Epithelial cell of prostate (primary cell): ENCODE measurements around the gene KRT75.
A peak's percentile ranks its signal among the peaks of the same experiment; 100 is the strongest.
"Not testable (repeated sequence)": the region's sequence is repeated elsewhere in the genome, so short reads cannot be mapped to it uniquely, and the experiment has no call there.

Experiments used
- DNase-seq: peaks from one replicate; pipeline ENCODE4 v3.0.0-alpha.2; 2011; ENCODE audit warnings: low read depth, low spot score
- H3K27ac ChIP-seq: fragments of 450-650 bp; 2 replicates; pipeline ENCODE4 v1.5.1; 2017; ENCODE audit warnings: mild to moderate bottlenecking

The KRT75 gene

DNA sequence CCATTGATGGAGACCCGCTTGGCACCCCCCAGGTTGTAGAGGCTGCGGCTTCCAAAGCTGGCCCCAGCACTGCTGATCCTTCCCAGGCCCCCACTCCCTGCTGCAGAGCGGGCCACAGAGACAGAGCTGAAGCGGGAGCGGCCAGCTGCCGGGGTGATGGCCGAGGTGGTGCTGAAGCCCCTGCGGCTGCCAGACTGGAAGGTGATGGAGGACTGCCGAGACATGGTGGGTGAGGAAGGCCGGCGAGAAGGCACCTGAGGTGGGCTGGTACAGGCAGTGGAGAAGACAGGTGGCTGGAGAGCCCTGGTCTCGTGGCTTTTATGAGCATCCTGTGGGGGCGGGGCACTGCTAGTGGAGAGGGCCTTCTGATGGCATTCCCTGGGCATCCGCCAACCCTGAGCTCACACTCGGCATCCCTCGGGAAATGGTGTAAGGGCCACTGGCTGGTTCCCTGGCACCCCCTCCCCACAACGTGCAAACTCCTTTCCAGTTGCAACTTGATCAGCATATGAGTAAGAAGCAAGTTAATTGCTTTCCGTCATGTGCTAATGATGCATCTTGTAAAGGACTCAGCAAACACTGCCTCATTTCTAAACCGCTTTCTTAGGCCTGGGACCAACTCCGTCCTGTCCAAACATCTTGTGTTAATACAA is at the start of gene KRT75:
TSS of gene KRT75 (minus strand) at position 291 of the 653 bp plus-strand sequence. CDS start at position 224, 67 bp downstream.
- peak; percentile 96 for DNase-seq

DNA sequence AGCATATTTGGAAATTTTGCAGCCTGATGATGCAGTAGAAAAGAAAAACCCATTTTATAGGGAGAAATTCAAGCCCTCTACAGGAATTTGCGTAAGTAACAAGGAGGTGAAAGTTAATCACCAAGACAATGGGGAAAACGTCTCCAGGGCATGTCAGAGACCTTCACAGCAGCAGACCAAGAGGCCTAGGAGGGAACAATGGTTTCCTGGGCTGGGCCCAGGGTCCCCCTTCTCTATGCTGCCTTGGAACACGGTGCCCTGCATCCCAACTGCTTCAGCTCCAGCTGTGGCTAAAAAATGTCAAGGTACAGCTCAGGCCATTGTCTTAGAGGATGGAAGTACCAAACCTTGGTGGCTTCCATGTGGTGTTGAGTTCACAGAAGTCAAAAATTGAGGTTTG is 45.9 kb upstream of the KRT75 start:
- no peak for DNase-seq
- H3K27ac ChIP-seq: no peak overlapping the region

More for the DNA sequence above, at the start of gene KRT75:
- H3K27ac ChIP-seq: peak within 1 kb of the TSS; percentile 99

DNA sequence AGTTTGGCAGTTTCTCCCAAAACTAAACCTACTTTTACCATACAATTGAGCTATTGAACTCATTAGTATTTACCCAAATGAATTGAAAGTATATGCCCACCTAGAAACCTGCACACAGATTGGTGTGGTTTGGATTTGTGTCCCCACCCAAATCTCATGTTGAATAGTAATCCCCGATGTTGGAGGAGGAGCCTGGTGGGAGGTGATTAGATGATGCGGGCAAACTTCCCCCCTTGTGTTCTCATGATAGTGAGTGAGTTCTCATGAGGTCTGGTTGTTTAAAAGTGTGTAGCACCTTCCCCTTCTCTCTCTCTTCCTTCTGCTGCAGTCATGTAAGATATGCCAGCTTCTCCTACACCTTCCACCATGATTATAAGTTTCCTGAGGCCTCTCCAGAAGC is 43.5 kb upstream of the KRT75 start:
- no peak overlapping the region for H3K27ac ChIP-seq
- no peak for DNase-seq

DNA sequence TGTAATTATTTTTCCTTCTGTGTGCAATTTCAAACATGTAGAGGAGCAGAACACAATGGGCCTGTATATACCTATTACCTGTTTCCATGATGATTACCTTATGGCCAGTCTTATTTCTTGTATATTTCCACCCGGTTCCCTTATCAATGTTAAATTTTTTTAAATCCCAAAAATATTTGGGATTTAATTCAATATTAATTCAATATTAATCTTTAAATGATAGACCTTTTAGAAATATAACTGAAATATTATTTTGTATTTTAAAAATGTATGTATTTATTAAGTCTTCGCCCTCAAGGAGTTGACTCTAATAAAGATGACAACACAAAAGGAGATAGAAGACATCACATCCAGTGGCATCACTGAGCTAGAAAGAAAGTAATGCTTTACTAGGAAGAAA is 40.0 kb upstream of the KRT75 start:
- H3K27ac ChIP-seq: peak overlapping the region; percentile 43
- no peak for DNase-seq

DNA sequence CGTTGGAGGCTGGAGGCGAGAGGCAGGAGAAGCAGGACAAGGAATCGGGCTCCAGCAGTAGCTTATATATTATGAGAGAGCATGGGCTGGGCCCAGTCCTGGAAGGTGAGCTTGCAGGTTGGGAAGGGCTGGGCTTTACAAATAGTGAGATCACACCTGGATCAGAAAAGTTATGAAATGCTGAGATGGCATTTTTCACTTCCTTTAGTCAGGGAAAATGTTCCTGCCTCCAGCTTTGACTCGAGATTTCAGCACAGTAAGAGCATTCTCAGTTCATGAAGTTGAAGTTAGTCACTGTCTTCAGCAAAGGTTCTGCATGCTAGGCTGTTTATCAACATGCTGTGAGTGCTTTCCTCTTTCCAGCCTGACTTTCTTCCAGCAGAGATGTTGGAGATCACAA is 39.6 kb upstream of the KRT75 start, which contains the start of gene KRT6C:
TSS of gene KRT6C (minus strand) at position 38 of the 400 bp plus-strand sequence. CDS start 68 bp downstream, outside the sequence.
- peak within 1 kb of the TSS; percentile 43 for H3K27ac ChIP-seq
- DNase-seq: peak; percentile 60

DNA sequence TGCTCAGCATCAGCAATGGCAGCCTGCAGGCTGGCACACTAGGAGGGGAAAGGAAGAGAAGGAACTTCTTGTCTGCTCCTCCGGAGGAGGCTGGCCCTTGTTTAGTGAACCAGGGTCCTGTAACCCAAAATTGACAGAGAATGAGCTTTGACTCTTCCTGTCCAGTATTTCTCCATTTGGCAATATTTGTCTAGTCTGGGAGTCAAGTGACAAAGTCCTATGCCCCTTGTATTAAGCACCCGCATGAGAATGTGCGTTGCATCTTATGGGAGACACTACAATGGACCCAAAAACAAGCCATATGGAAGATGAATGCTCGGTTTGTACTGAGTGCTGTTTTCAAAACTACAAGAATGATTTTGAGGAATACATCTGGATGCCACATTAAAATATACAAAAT is 35.7 kb upstream of the KRT75 start:
- DNase-seq: no peak
- no peak overlapping the region for H3K27ac ChIP-seq

DNA sequence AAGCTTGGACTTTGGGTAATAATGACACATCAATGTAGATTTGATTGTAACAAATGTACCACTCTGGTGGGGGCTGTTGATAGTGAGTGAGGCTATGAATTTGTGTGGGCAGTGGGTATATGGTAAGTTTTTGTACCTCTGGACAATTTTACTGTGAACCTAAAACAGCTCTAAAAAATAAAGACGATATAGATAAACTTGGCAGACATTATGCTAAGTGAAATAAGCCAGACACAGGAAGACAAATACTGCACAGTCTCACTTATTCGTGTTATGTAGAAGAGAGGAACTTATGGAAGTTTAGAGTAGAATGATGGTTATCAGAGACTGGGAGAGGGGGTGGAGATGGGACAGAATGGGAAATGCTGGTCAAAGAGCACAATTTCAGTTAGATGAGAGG is 30.7 kb upstream of the KRT75 start:
- DNase-seq: no peak
- H3K27ac ChIP-seq: no peak overlapping the region

DNA sequence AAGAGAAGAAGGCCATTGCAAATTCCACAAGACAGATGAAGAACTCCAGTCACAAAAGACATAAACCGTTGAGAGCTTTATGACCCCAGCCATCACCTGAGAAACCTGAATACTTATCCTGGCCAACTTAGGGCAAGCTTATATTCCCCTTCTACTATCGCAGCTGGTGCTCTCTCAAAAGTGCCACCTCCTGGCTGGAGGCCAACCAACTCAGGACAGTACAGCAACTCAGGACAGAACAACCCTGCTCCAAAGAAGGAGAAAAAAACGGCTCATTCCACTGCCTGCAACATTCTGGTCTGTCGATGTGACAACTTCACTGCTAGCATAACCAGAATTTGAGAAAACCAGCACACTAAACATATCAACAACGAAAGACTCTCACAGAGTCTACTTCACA is 27.5 kb upstream of the KRT75 start:
- H3K27ac ChIP-seq: no peak overlapping the region
- DNase-seq: no peak

DNA sequence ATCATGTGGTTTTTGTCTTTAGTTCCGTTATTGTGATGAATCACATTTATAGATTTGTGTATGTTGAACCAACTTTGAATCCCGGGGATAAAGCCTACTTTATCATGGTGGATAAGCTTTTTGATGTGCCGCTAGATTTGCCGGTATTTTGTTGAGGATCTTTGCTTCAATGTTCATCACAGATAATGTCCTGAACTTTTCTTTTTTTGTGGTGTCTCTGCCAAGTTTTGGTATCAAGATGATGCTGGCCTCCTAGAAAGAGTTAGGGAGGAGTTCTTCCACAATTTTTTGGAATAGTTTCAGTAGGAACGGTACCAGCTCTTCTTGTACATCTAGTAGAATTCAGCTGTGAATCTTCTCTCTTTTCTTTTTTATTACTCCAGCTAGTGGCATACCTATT is 24.7 kb upstream of the KRT75 start:
- DNase-seq: no peak
- H3K27ac ChIP-seq: no peak overlapping the region

DNA sequence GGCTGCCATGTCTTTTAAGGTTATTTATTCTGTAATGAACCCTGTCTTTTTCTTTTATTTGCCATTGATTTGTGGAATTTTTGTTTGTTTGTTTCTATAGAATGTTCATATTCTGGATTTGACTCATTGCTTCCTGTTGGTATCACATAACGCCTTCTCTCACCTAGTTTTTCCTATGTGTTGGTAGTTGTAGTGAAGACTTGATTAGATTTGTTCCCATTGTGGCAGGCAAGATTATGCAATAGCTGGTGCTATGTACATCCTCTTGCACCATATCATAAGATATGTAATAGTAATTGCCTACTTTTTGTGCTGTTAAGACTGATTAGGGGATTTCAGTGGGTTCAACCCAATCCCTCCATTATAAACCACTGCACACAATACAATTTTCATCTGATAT is 21.6 kb upstream of the KRT75 start:
- DNase-seq: no peak
- peak overlapping the region; percentile 87 for H3K27ac ChIP-seq

DNA sequence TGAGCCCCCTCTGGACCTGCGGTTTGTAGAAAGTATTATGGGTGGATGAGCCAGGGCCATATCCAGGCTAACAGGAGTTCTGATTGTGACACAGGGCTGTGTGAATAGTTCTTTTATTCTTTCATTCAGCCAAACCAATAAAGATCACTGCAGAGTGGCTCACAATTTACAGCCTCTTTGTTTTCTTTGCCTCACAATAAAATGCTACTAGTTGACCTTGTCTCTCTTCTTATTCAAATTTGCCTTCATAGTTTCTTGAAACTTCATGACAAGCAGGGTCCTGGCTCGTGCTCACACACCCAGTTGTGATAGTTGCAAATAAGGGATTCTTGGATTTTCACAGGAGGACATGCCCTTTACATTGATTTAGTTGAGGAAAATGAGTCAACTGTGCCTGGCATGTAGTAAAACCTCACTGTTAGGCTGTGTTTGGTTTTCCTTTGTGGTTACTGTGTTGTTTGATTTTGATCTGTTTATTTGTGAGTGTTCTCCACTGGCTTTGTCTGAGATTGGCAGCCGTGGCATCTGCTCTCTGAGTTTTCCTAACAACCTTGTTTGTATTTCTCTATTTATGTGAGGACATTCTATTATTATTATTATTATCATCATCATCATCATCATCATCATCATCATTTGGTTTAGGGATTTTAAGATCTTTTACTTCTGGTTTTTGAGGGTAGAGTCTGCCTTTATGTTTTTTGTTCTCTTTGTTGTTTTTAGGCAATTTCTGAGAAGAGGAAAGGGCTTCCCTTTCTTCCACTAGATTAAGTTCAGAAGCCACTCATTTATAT is 20.4 kb upstream of the KRT75 start:
- no peak for DNase-seq
- peak overlapping the region; percentile 87 for H3K27ac ChIP-seq

DNA sequence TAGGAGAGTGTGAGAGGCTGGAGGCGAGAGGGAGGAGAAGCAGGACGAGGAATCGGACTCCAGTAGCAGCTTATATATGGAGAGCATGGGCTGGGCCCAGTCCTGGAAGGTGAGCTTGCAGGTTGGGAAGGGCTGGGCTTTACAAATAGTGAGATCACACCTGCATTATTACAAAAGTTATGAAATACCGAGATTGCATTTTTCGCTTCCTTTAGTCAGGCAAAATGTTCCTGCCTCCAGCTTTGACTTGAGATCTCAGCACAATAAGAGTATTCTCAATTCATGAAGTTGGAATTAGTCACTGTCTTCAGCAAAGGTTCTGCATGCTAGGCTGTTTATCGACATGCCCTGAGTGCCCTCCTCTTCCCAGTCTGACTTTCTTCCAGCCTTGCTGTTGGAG is 17.9 kb upstream of the KRT75 start, which contains the start of gene KRT6B:
TSS of gene KRT6B (minus strand) at position 46 of the 400 bp plus-strand sequence. CDS start 68 bp downstream, outside the sequence.
- H3K27ac ChIP-seq: peak within 1 kb of the TSS; percentile 87
- peak; percentile 72 for DNase-seq

DNA sequence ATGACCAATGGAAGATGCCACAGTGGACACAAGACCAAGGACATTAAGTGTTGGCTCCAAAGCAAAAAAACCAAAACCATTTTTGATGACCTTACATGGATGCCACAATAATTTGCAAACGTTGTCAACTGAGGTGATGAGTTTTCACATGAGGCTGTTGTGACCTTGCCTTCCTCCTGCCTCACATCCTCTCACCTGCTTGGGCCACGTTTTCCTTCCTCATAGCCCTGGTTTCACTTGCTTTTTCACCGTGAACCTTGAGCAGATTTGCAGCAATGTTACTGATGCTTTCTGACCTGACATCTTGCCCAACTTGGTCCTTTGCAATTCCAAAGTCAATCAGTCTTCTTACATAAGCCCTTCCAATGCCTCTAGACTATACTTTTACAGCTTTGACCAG is 14.1 kb upstream of the KRT75 start:
- no peak for DNase-seq
- no peak overlapping the region for H3K27ac ChIP-seq

DNA sequence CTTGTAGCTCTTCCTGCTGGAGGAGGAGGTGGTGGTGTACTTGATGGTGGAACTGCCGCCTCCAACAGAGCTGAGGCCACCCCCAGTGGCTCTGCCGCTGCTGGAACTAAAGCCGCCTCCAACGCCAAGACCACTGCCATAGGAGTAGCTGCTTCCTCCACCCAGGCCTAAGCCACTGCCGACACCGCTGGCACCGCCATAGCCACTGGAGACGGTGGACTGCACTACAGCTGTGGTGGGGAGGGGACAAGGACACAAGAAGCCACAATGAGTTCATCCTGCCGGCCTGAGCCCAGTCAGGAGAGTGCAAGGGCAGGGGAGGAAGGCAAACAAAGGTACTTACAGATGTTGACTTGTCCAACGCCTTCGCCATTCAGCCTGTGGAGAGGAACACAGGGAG is 13.0 kb upstream of the KRT75 start:
- H3K27ac ChIP-seq, DNase-seq: not testable (repeated sequence)

DNA sequence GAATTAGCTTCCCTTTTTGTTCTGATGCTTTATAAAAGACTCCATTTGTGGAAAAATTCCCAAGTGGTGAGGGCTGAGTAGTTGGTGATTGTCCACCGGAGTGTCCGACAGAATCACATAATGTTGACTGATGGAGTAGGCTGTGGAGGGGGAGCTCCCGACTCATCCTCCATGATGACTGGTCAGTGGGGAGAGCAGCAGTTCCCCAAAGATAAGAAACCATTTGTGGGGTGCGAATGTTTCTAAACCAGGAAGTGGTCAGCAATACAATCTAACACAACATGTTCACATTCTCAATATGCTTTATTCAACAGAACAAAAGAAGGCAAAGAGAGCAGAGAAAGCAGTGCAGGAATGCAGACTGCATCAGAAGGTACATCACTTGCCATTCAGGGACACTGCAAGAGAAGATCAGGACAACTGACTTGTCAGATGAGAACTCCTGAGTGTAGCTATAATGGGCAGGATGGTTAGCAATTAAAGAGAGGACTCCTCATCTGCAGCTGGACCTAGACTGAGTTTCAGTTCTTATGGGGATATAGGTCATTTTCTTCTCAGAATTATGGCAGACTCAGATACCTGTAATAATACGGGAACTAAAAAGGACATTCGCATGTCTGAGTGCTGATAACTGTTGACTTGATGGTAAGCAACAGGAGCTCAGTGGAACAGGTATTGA is 12.3 kb upstream of the KRT75 start:
- peak overlapping the region; percentile 99 for H3K27ac ChIP-seq
- no peak for DNase-seq

DNA sequence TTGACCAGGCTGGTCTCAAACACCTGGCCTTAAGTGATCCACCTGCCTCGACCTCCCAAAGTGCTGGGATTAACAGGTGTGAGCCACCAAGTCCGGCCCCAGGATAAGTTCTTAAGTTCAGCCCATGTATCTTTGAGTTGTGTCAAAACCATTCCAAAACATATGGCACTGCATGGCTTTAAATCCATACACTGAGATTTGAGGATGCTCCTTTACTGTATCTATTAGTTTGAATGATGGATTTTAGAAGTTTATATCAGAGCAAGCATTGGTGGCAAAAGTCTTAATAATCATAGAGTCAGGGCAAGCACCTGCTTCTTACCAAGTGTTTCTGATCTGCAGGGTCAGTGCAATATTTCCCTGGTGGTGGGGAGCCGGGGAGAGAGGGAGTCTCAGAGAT is 11.7 kb upstream of the KRT75 start:
- no peak for DNase-seq
- H3K27ac ChIP-seq: peak overlapping the region; percentile 99

DNA sequence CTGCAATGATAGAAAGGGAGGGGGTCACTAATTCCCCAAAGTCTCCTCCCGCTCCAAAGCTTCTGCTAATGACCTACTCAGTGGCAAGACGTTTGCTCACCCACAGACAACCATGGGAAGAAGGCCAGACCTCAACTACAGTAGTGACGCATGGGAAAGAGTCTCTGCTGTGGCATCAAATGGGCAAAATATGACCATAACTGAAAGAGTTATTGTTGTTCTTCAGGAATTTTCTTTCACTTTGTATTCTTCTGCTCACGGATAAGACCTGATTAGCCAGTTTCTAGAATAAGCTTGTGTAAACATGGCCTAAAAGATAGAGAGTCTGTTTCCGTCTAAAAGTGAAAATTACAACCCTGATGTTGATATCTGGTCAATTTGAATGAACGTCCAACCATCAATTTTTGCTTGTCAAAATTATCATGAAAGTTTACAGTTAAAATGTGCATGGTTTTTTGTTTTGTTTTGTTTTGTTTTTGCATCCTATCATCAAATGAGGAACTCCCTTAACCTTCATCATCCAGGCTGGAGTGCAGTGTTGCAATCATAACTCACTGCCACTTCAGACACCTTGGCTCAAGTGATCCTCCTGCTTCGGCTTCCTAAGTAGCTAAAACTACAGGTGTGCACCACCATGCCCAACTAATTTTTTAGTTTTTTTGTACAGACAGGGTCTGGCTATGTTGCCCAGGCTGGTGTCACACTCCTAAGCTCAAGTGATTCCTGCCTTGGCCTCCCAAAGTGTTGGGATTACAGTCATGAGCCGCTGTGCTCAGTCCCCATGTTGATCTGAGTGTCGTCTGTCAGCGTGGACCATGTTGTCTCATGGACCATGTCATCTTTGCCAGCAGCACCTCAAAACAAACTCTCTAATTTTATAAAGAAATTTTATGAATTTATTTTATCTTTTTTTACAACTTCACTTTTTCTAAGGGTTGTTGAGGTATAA is 10.8 kb upstream of the KRT75 start:
- no peak for DNase-seq
- peak overlapping the region; percentile 99 for H3K27ac ChIP-seq

DNA sequence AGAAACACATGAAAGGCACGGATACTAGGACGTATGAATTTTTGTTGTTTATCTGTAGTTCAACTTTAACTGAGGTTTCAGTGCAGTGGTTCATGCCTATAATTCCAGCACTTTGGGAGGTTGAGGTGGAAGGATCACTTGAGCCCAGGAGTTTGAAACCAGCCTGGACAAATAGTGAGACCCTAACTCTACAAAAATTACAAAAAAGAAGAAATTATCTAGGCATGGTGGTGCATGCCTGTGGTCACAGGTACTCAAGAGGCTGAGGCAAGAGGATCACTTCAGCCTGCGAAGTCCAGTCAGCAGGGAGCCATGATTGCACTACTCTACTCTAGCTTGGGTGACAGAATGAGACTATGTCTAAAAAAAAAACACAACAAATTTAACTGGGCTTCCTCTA is 9.8 kb upstream of the KRT75 start:
- no peak for DNase-seq
- peak overlapping the region; percentile 99 for H3K27ac ChIP-seq

DNA sequence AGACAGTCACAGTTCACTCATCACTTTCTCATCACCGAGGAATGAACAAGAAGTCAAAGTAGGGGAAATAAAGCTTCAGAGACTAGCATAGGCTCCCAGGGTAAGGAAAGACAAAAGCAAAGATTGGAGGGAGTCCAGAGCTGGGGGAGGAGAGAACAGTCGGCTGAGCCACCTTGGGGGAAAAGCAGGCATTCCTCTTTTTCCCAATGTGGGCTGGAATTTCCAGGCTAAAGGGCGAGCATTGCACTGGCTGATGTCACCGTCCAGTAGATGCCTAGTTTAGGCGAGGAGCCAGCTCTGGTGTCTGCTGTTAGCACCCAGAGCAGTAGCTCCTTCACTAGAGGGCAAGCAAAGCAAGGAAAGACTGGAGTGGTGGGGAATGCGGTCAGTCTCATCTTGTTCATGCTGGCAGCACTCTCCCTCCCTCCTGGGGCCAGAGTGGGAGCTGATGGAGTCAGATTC is 8.5 kb upstream of the KRT75 start:
- peak overlapping the region; percentile 99 for H3K27ac ChIP-seq
- DNase-seq: peak; percentile 75
